ENCODE measurements around the gene YLPM1.

YLPM1 gene

GRCh38 chr14:74868739-74869138, 105.6 kb downstream of the YLPM1 start:
- DNase-seq (ENCODE audit: low read depth, low spot score) = no peak

- DNase-seq (ENCODE audit: low read depth, low spot score) = no peak
These were observed 108.7 kb downstream of the YLPM1 start for GRCh38 chr14:74871819-74872218.

- no peak for DNase-seq (ENCODE audit: low read depth, low spot score)
These were observed 112.1 kb downstream of the YLPM1 start for GRCh38 chr14:74875204-74875603.

- no peak for DNase-seq (ENCODE audit: low read depth, low spot score)
These were observed 113.1 kb downstream of the YLPM1 start, which contains the start of gene PROX2 for GRCh38 chr14:74875941-74876913. Gene PROX2 (minus strand): TSS chr14:74876145. CDS start chr14:74863834, 12,311 bp downstream.

- no peak for DNase-seq (ENCODE audit: low read depth, low spot score)
These were observed 116.5 kb downstream of the YLPM1 start for GRCh38 chr14:74879427-74880182.

GRCh38 chr14:74881431-74882102, 118.5 kb downstream of the YLPM1 start, which contains the start of gene DLST:
Gene DLST (plus strand): TSS chr14:74881916. CDS start chr14:74881954, 38 bp downstream.
- peak; percentile 96 for DNase-seq (ENCODE audit: low read depth, low spot score)

GRCh38 chr14:74882103-74882920, 119.2 kb downstream of the YLPM1 start:
- no peak for DNase-seq (ENCODE audit: low read depth, low spot score)

Measured in astrocyte of the hippocampus (primary cell).